Testis (tissue), 2 donors: ENCODE data around the gene NHSL2.

Source experiments
- POLR2A ChIP-seq: fragments of 450-650 bp; IDR thresholded peaks from one replicate; pipeline ENCODE4 v1.6.1; 2017; ENCODE audit warnings: antibody characterized with exemption, mild to moderate bottlenecking, moderate library complexity
- TF ChIP-seq, protein P1 (sequence below), 3 experiments: fragments of 450-650 bp in 2 of 3; fragments of 200-600 bp in 1 of 3; sonication (generic) in 1 of 3; IDR thresholded peaks; one replicate each; pipeline ENCODE4 v1.5.1; 2016 to 2019; ENCODE audit warnings: antibody characterized with exemption in 3 of 3, mild to moderate bottlenecking in 2 of 3, moderate library complexity in 1 of 3

DNA sequence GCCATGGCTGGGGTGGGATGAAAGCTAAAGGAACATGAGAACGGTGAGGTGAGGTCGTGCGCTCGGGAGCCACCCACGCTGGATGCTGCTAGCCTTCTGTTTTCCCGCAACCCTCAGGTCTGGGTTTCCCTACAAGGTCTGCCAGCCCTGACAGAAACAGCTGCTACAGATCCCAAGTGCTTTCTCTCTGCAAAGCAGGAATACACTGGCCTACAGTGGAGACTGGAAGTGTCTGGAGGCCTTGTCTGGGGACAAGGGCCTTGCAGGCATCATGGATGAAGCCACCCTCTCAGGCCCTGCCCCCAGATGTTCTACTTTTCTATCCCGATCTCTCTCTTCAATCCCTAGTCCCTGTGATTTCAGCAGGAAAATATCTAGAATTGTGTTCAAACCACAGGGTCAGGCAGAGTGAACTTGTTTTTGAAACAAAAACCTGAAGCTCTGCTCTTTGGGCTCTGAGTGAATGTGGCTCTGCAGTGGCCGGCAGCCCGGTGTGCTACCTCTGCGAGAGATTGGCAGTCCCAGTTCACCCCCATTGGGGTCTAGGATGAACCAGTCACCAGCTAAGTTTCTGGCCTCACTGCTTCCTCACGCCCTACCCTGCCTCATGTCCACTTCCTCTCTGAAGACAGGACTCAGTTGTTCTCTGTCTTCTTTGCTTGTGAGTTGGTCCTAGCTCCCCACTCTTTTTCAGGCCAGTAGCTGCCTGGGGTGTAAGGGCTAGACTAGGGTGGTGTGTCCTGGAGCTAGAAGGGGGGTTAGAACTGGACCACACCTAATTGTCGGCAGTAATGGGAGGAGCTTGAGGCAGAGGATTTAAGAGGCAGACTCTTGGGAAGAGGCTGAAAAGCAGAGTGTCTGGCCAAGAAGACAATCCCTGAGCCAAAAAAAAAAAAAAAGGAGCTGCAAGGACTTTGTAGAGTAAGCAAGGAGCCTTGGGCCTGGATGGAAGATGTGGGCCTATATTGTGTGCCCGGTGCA lies 131.5 kb downstream of the NHSL2 start:
- TF ChIP-seq, protein P1, sequence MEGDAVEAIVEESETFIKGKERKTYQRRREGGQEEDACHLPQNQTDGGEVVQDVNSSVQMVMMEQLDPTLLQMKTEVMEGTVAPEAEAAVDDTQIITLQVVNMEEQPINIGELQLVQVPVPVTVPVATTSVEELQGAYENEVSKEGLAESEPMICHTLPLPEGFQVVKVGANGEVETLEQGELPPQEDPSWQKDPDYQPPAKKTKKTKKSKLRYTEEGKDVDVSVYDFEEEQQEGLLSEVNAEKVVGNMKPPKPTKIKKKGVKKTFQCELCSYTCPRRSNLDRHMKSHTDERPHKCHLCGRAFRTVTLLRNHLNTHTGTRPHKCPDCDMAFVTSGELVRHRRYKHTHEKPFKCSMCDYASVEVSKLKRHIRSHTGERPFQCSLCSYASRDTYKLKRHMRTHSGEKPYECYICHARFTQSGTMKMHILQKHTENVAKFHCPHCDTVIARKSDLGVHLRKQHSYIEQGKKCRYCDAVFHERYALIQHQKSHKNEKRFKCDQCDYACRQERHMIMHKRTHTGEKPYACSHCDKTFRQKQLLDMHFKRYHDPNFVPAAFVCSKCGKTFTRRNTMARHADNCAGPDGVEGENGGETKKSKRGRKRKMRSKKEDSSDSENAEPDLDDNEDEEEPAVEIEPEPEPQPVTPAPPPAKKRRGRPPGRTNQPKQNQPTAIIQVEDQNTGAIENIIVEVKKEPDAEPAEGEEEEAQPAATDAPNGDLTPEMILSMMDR (IDR thresholded peaks at IDR 0.05): no peak
- TF ChIP-seq POLR2A: no peak
